Stomach (tissue), 9 donors: ENCODE measurements around the gene LPGAT1. TPM values are rescaled to one million over a fixed set of nuclear protein-coding genes. Genes with fewer than 3 reads are reported as not detected.

Source experiments
- DNase-seq, 2 donors: peaks; one replicate each; pipeline versions ENCODE4 v3.0.0 to v3.0.0-alpha.2; 2013 to 2019
- H3K27ac ChIP-seq, 5 donors: fragments of 200-600 bp in 4 of 5; sonication (generic) in 4 of 5; one replicate each; pipeline ENCODE4 v1.5.1; 2013 to 2019; ENCODE audit warnings: mild to moderate bottlenecking in 1 of 5, moderate library complexity in 1 of 5
- H3K27me3 ChIP-seq, 3 donors: fragments of 200-600 bp; sonication (generic); one replicate each; pipeline ENCODE4 v1.5.1; 2017 to 2019; ENCODE audit warnings: mixed run types in 1 of 3
- H3K36me3 ChIP-seq, 4 donors: fragments of 200-600 bp; sonication (generic); 1 replicate in 3 of 4; 2 replicates in 1 of 4; pipeline ENCODE4 v1.5.1; 2016 to 2019
- H3K4me1 ChIP-seq, 4 donors: fragments of 200-600 bp; sonication (generic); one replicate each; pipeline ENCODE4 v1.5.1; 2016 to 2019
- H3K4me3 ChIP-seq, 4 donors: fragments of 200-600 bp; sonication (generic) in 3 of 4; one replicate each; pipeline ENCODE4 v1.5.1; 2016 to 2019; ENCODE audit warnings: mild to moderate bottlenecking in 1 of 4
- H3K9me3 ChIP-seq, 4 donors: fragments of 200-600 bp; sonication (generic); one replicate each; pipeline ENCODE4 v1.5.1; 2016 to 2019
- EP300 ChIP-seq: sonication (generic); formaldehyde crosslinking; IDR thresholded peaks from one replicate; pipeline ENCODE4 v1.6.1; 2017; ENCODE audit warnings: antibody characterized with exemption
- POLR2A ChIP-seq, 4 donors: fragments of 450-650 bp; IDR thresholded peaks; one replicate each; pipeline ENCODE4 v1.6.1; 2016; ENCODE audit warnings: antibody characterized with exemption in 4 of 4, control low read depth in 2 of 4, mild to moderate bottlenecking in 1 of 4, moderate library complexity in 1 of 4
- POLR2AphosphoS5 ChIP-seq, 3 donors: sonication (generic); formaldehyde crosslinking; IDR thresholded peaks; one replicate each; pipeline ENCODE4 v1.6.1; 2016; ENCODE audit warnings: antibody characterized with exemption in 3 of 3
- WGBS, 5 donors: extraction: QIAGEN DNeasy Blood & Tissue Kit in 3 of 5; methylation state at CpG; one replicate each; pipeline versions ENCODE4 v1.1.5 to v1.1.7; 2013 to 2018; 5-methylcytosine and 5-hydroxymethylcytosine counted together
- intact Hi-C: fragments of 100-400 bp; cut with DNase I; formaldehyde crosslinking; loops from one replicate; pipeline ENCODE4 v1.15.1; 2023; ENCODE audit warnings: low total_unique reads
- polyA plus RNA-seq, 3 donors: library from polyadenylated mRNA; stranded (reverse); fragments of 200-250 nt; gene quantifications; one replicate each; pipeline ENCODE4 v1.2.3, GENCODE V29; 2013
- total RNA-seq, 5 donors: library from RNA; depleted of rRNA; stranded (reverse); fragments of >200 nt; gene quantifications; one replicate each; pipeline versions ENCODE4 v1.1.0 to v1.2.3, GENCODE V29; 2014 to 2016
- TF ChIP-seq, protein P1 (sequence below), 7 experiments: fragments of 450-650 bp in 4 of 7; fragments of 200-600 bp in 3 of 7; sonication (generic) in 3 of 7; IDR thresholded peaks; one replicate each; pipeline ENCODE4 v1.5.1; 2016 to 2019; ENCODE audit warnings: antibody characterized with exemption in 7 of 7, control low read depth in 2 of 7, mild to moderate bottlenecking in 1 of 7
- donor health status: healthy with polysubstance abuse.
- donor health status: Bipolar disorder and iron deficiency.
- donor health status: healthy.

Gene LPGAT1
- total and polyA plus RNA-seq, 8 donors = 2.9 to 59.3 (median 5.1) TPM

DNA sequence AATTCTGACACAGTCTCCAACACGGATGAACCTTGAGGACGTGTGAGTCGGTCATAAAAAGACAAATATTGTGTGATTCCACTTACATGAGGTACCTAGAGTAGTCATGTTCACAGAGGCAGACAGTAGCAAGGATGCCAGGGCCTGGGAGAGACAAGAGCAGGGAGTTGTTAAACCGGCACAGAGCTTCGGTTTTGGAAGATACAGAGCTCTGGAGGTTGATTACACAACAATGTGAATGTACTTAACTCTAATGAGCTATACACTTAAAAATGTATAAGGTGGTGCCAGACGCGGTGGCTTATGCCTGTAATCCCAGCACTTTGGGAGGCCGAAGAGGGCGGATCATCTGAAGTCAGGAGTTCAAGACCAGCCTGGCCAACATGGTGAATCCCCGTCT is 117.3 kb downstream of the LPGAT1 start:
- no peak for DNase-seq
- H3K4me1 ChIP-seq = no peaks in the 10 kb centered on the region
- no peaks in the 10 kb centered on the region for H3K9me3 ChIP-seq
- no peaks in the 10 kb centered on the region for H3K36me3 ChIP-seq
- H3K27me3 ChIP-seq = no peaks in the 10 kb centered on the region
- no peak overlapping the region for H3K27ac ChIP-seq
- intact Hi-C loops = no loop called here
- WGBS, 5 donors = 81 to 89% (median 88%) methylated on average over 10 of the region's 10 CpGs
- TF ChIP-seq, protein P1, sequence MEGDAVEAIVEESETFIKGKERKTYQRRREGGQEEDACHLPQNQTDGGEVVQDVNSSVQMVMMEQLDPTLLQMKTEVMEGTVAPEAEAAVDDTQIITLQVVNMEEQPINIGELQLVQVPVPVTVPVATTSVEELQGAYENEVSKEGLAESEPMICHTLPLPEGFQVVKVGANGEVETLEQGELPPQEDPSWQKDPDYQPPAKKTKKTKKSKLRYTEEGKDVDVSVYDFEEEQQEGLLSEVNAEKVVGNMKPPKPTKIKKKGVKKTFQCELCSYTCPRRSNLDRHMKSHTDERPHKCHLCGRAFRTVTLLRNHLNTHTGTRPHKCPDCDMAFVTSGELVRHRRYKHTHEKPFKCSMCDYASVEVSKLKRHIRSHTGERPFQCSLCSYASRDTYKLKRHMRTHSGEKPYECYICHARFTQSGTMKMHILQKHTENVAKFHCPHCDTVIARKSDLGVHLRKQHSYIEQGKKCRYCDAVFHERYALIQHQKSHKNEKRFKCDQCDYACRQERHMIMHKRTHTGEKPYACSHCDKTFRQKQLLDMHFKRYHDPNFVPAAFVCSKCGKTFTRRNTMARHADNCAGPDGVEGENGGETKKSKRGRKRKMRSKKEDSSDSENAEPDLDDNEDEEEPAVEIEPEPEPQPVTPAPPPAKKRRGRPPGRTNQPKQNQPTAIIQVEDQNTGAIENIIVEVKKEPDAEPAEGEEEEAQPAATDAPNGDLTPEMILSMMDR (IDR thresholded peaks at IDR 0.05) = no peak
- no peak overlapping the region for H3K4me3 ChIP-seq

DNA sequence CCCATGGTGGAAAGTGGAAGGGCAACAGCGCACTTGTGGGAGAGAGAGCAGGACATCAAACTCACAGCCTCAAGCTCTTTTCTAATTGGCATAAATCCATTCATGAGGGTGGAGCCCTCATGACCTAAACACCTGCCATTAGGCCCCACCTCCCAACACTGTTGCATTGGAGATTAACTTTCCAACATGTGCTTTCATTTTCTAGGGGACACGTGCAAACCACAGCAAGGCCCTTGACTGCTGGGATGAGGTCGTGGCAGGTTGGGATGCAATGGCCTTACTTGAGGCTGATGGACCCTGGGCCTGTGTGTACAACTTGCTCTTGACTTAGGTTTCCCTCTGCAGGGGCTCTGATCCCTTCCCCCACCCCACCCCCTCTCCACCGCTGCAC is 119.3 kb downstream of the LPGAT1 start:
- TF ChIP-seq, protein P1 (IDR thresholded peaks at IDR 0.05) = no peak
- TF ChIP-seq POLR2A (IDR thresholded peaks at IDR 0.05) = no peak
- TF ChIP-seq POLR2AphosphoS5 (IDR thresholded peaks at IDR 0.05) = no peak
- intact Hi-C loops = no loop called here
- Histone ChIP-seq H3K27me3 (no peaks in the 10 kb centered on the region), H3K9me3 (no peaks in the 10 kb centered on the region), H3K4me1 (no peaks in the 10 kb centered on the region), H3K27ac (no peak overlapping the region), H3K36me3 (no peaks in the 10 kb centered on the region), H3K4me3 (no peak overlapping the region)
- DNase-seq = no peak
- 74 to 94% (median 90%) methylated on average over 4 of the region's 4 CpGs for WGBS, 5 donors

DNA sequence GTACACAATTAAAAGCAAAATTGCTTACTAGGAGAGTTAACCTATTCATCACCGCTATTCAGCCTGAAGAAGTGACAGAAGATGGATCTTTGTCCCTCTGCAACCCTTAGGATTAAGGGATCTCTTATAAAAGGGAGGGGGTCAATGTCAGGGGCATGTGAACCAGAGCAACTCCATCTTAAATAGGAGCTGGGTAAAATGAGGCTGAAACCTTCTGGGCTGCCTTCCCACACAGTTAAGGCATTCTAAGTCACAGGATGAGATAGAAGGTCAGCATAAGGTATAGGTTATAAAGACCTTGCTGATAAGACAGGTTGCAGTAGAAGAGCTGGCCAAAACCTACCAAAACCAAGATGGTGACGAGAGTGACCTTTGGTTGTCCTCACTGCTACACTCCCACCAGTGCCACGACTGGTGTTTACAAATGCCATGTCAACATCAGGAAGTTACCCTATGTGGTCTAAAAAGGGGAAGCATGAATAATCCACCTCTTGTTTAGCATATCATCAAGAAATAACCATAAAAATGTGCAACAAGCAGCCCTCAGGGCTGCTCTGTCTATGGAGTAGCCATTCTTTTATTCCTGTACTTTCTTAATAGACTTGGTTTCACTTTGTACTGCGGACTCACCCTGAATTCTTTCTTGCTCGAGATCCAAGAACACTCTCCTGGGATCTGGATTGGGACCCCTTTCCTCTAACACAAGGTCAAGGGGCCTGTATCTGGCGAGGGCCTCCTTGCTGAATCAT is 119.8 kb downstream of the LPGAT1 start:
- WGBS, 5 donors = 74 to 84% (median 80%) methylated on average over 6 of the region's 6 CpGs
- DNase-seq = no peak
- Histone ChIP-seq H3K4me3 (no peak overlapping the region), H3K36me3 (no peaks in the 10 kb centered on the region), H3K9me3 (no peaks in the 10 kb centered on the region), H3K27me3 (no peaks in the 10 kb centered on the region), H3K27ac (no peak overlapping the region), H3K4me1 (peaks cover 0 to 3% (median 0%) of the 10 kb centered on the region in 4 donors)
- no peak for TF ChIP-seq POLR2A (IDR thresholded peaks at IDR 0.05)
- TF ChIP-seq, protein P1 (IDR thresholded peaks at IDR 0.05) = no peak
- TF ChIP-seq POLR2AphosphoS5 (IDR thresholded peaks at IDR 0.05) = no peak
- no peak for TF ChIP-seq EP300
- intact Hi-C loops = no loop called here

DNA sequence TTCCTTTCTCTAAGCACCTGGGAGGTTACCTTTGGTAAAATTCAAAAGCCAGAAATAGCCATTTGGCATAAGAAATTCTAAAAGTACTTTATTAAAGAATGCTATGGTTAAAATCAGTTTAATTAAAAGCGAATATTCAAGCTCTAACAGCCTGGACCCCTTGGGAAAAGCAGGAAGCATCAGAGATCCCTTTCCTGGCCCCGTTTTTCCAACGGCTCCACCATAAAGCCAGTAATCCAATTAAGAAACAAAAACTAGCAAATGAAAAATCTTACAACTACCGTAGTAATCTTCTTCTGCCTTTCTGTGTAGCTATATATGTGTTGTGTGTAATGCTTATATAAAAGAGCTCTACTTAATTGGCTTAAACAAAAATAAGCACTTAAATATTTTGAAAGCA is 121.6 kb downstream of the LPGAT1 start:
- intact Hi-C loops = loop anchor here (10.0 kb wide), 1 partner anchor 116 kb away; no protein-coding TSS in a partner anchor
- Histone ChIP-seq H3K27me3 (no peaks in the 10 kb centered on the region), H3K4me3 (no peak overlapping the region), H3K9me3 (no peaks in the 10 kb centered on the region), H3K27ac (no peak overlapping the region), H3K4me1 (peaks cover 0 to 6% (median 0%) of the 10 kb centered on the region in 4 donors), H3K36me3 (no peaks in the 10 kb centered on the region)
- 84 to 91% (median 88%) methylated on average over 4 of the region's 4 CpGs for WGBS, 5 donors
- TF ChIP-seq POLR2AphosphoS5 (IDR thresholded peaks at IDR 0.05) = no peak
- TF ChIP-seq, protein P1 (IDR thresholded peaks at IDR 0.05) = no peak
- no peak for TF ChIP-seq POLR2A (IDR thresholded peaks at IDR 0.05)
- no peak for TF ChIP-seq EP300
- DNase-seq = no peak
